PFSK-1 (cell line): ENCODE results near the gene C2orf74.

Source experiments
- FOXP2 ChIP-seq: optimal IDR thresholded peaks from 2 replicates; pipeline ENCODE3; 2011; ENCODE audit warnings: borderline replicate concordance, control low read depth, inconsistent platforms; ENCODE audit not compliant: insufficient read depth; ENCODE audit errors: extremely low read length, extremely low read depth
- POLR2AphosphoS5 ChIP-seq: IDR thresholded peaks from 2 replicates; pipeline ENCODE4 v1.6.1; 2012; ENCODE audit warnings: low read depth, mild to moderate bottlenecking, control low read depth, low read length, moderate library complexity
- REST ChIP-seq, 2 experiments: IDR thresholded peaks; 2 replicates each; pipeline versions ENCODE4 v1.6.1 to v1.8.0; 2011 to 2012; ENCODE audit warnings: low read depth in 2 of 2, low read length in 2 of 2, control low read depth in 1 of 2, inconsistent platforms in 1 of 2, mild to moderate bottlenecking in 1 of 2, moderate library complexity in 1 of 2; ENCODE audit not compliant: insufficient read depth in 1 of 2
- SIN3A ChIP-seq: IDR thresholded peaks from 2 replicates; pipeline ENCODE4 v1.6.1; 2012; ENCODE audit warnings: mild to moderate bottlenecking, low read length, moderate library complexity, borderline replicate concordance; ENCODE audit not compliant: insufficient read depth
- TAF1 ChIP-seq: IDR thresholded peaks from 2 replicates; pipeline ENCODE4 v1.6.1; 2012; ENCODE audit warnings: low read length, control low read depth, borderline replicate concordance; ENCODE audit not compliant: insufficient read depth

C2orf74 gene

DNA sequence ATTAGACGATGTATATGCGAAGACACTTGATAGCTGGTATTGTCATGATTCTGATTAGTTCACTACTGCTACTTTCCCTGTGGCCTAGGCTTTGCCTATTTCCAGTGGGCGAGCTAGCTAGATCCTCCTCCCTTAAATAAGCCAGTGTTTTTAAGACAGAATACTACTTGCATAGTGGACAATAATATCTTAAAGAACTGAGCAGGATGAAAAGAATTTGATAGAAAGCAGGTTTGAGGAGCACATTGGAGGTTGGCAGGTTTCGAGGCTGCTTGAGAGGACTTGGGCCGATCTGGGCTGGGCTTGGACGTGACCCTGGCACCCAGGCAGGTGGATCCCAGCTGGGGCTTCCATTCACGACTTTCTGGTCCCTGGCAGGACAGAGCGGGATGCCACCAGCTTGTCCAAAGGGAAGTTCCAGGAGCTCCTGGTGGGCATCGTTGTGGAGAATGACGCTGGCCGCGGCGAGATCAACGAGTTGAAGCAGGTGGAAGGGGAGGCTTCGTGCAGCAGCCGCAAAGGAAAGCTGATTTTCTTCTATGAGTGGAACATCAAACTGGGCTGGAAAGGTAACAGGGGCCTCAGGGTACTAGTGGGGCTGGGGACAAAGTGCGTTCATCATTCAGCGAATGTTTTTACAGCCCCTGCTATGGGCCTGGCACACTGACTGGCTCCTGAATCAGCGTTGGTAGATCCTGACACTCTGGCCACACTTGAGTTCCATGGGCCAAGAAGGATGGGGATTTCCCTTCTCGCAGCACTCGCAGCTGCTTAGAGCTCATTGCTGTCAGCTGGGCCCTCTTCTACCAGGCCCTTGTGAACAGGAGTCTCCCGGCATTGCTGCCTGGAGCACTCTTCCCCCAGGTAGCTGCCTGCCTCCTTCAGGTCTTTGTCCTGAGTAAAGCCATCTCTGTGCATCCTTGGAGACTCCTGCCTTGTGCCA, 16.9 kb downstream of the C2orf74 start:
- no peak for TF ChIP-seq REST (IDR thresholded peaks at IDR 0.05; ENCODE audit: insufficient read depth in 1 of 2, low read depth in 2 of 2, low read length in 2 of 2)
- TF ChIP-seq TAF1: no peak

GRCh38 chr2:61179701-61180639, 18.0 kb downstream of the C2orf74 start:
- TF ChIP-seq FOXP2: no peak

DNA sequence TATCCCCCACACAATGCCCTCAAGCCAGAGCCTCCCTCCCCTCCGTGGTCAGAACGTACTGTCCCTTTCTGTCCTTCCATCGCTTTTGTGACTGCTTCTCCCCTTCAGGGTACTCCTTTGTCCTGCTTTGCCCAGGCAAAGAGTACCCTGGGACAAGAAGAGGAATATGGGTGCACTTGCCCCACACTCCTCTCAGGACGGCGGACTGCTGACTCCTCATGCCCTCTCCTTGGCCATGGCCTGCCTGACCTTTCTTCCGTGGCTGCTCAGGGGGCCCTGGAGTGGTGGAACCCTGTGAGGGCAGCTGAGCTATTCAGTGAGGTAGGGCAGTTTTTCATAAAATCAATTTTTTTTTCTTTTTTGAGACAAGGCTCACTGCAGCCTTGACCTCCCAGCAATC, 18.7 kb downstream of the C2orf74 start:
- TF ChIP-seq TAF1: no peak
- TF ChIP-seq POLR2AphosphoS5: no peak
- TF ChIP-seq SIN3A: no peak

DNA sequence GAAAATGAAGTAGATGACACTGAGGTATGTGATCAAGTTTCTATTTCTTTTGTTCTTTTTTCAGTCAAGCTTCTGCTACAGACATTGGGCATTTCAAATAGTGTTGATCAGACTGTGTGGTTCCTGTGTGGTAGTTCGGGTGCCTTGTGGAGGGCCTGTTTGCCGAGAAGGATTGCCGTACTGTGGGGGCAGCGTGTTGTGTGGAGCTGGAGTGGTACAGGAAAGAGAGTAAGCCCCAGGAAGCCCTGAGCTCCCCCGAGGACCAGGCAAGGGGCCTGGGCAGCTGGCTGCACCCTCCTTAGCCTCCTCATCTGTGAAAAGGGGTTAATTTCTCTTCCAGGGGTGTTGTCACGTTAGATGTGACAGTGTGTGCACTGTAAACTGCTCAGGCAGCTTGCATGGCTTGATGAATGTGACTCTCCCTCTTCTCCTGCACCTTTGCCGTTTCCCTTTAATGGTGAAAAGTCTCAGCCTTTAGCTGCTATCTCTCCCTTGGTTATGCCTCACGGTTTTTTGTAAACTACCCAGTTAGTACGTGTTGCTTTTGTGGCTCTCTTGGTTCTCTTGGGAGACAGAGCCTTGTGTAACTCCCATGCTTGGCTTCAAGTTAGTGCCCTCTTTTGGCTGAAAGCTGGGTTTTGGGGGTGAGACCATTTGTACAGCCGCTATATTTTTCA, 19.5 kb downstream of the C2orf74 start:
- TF ChIP-seq SIN3A: no peak
- TF ChIP-seq POLR2AphosphoS5: no peak
- TF ChIP-seq FOXP2: no peak
- no peak for TF ChIP-seq TAF1
- TF ChIP-seq REST (IDR thresholded peaks at IDR 0.05; ENCODE audit: insufficient read depth in 1 of 2, low read depth in 2 of 2, low read length in 2 of 2): no peak

- TF ChIP-seq REST (IDR thresholded peaks at IDR 0.05; ENCODE audit: insufficient read depth in 1 of 2, low read depth in 2 of 2, low read length in 2 of 2) (no peak), TAF1 (no peak), FOXP2 (no peak)
Observed at GRCh38 chr2:61182059-61182383, 20.0 kb downstream of the C2orf74 start.

DNA sequence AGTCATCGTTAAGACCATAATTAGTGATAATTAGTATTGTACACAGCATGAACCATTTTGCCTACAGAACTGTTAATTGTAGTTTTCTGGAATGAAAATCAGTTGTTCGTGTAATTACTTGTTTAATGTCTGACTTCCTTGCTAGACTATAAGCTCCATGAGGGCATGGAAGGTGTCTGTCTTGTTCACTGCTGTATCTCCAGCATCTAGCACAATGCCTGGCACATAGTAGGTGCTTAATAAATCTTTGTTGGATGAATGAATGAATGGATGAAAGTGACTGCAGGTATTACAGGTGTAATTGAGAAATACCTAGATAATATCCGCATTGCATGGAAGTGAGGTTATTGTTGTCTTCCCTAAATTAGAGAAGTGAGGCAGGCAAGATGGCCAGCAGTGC, 21.8 kb downstream of the C2orf74 start:
- TF ChIP-seq REST (IDR thresholded peaks at IDR 0.05; ENCODE audit: insufficient read depth in 1 of 2, low read depth in 2 of 2, low read length in 2 of 2) (no peak), POLR2AphosphoS5 (no peak), FOXP2 (no peak), SIN3A (no peak)
